ENCODE results near the gene MATN4. TPM values are rescaled to one million over a fixed set of nuclear protein-coding genes. Genes with fewer than 3 reads are reported as not detected.
A peak's percentile ranks its signal among the peaks of the same experiment; 100 is the strongest.

MATN4 gene
- total and polyA plus RNA-seq, 2 of the 13 experiments (the other 11 are each of a cell fraction or from before 2014, with no cell fraction given): not detected

- TF ChIP-seq MYC (CRISPR knock-in tag; IDR thresholded peaks at IDR 0.05; ENCODE audit: borderline replicate concordance) (peak; percentile 52; the same call in 1 of the 2 replicates), PREB (CRISPR knock-in tag; IDR thresholded peaks at IDR 0.05) (no peak), NFRKB (IDR thresholded peaks at IDR 0.05) (no peak), HNF1B (CRISPR knock-in tag; IDR thresholded peaks at IDR 0.05) (peak; percentile 67; the same call in 1 of the 2 replicates), MXD1 (CRISPR knock-in tag; IDR thresholded peaks at IDR 0.05) (no peak), GLMP (CRISPR knock-in tag; IDR thresholded peaks at IDR 0.05; ENCODE audit: borderline replicate concordance) (no peak), ZNF652 (CRISPR knock-in tag; IDR thresholded peaks at IDR 0.05; ENCODE audit: borderline replicate concordance, low read depth) (0 out of 2 replicates have a peak, but pooled peaks have one; percentile 26), ZBTB4 (CRISPR knock-in tag; IDR thresholded peaks at IDR 0.05; ENCODE audit: borderline replicate concordance) (peak; percentile 65; the same call in 1 of the 2 replicates), SIX4 (CRISPR knock-in tag; IDR thresholded peaks at IDR 0.05) (no peak), MED1 (CRISPR knock-in tag; IDR thresholded peaks at IDR 0.05) (peak; percentile 47; the same call in 1 of the 2 replicates), RAD21 (CRISPR knock-in tag; IDR thresholded peaks at IDR 0.05) (peak; percentile 98), ZNF280B (CRISPR knock-in tag; IDR thresholded peaks at IDR 0.05; ENCODE audit: borderline replicate concordance) (no peak), MEIS1 (CRISPR knock-in tag; IDR thresholded peaks at IDR 0.05; ENCODE audit: borderline replicate concordance) (peak; percentile 97; the same call in 1 of the 2 replicates), ARNT2 (CRISPR knock-in tag; IDR thresholded peaks at IDR 0.05; ENCODE audit: low read depth) (0 out of 2 replicates have a peak, but pooled peaks have one; percentile 59), MXI1 (IDR thresholded peaks at IDR 0.05; ENCODE audit: borderline replicate concordance, low read depth, low read length) (peak; percentile 35; the same call in 1 of the 3 replicates), KAT8 (CRISPR knock-in tag; IDR thresholded peaks at IDR 0.05) (peak; percentile 79), NR2F1 (CRISPR knock-in tag; IDR thresholded peaks at IDR 0.05) (peak in 1 of 2 experiments; percentile 13; a peak in 2 of 4 replicates), ASH2L (IDR thresholded peaks at IDR 0.05; ENCODE audit: insufficient read length, low read depth, low read length) (peak; percentile 48)
Measured at GRCh38 chr20:45322952-45323383, 14.9 kb upstream of the MATN4 start (continued).
